NCI-H510A (cell line): ENCODE measurements around the gene PIERCE2.
"Not testable (repeated sequence)": the region's sequence is repeated elsewhere in the genome, so short reads cannot be mapped to it uniquely, and the experiment has no call there.

Source experiments
- DNase-seq: peaks from one replicate; lab custom pipeline; 2025; lab: John Stamatoyannopoulos, UW

The PIERCE2 gene

DNA sequence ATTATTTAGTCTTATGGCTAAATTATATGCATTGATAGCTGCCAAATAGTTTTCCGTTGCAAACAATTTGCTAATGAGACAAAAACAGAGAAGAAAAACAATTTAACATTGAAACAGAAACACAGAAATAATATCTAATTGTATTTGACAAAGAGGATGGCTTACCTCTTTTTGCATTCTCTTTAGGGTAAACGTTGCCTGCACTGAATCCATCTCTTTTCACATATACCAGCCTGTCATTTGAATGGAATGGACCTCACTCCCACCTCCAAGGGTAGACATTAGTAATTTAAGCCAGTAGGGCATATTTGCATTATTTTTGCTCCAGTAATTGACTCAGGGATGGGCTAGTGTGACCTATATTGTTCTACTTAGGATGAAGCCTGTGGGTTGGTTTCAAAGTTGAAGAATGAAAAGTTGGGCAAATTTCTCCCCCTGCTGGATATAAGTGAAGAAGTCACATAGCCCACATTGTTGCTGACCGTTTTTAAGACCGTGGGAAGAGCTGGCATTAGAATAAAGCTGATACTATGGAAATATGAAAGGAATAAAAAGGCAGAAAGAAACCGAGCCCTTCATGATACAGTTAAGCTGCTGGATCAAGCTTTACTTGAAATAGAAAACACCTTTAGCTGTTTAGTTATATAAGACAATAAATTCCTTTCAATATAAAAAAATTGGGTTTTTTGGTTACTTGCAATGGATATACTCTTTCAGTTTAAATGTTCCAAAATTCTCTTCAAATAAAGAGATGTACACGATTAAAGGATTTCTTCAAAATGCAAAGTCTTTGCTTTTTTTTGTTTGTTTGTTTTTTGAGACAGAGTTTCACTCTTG is 26.9 kb downstream of the PIERCE2 start:
- no peak for DNase-seq

DNA sequence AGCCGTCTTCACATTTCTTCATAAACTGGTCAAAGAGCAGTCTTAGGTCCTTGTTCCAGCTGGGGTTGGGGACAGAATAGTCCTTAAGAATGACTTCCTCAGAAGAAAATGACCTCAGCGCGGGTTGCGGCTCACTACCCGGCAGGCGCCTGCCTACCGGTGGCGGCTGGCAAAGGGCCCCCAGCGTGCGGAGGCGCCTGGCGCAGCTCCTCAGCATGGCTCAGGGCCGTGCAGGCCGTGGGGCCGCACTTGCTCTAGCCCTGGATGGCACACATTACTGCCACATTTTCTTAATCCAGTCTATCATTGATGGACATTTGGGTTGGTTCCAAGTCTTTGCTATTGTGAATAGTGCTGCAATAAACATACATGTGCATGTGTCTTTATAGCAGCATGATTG is 34.8 kb downstream of the PIERCE2 start:
- not testable (repeated sequence) for DNase-seq

DNA sequence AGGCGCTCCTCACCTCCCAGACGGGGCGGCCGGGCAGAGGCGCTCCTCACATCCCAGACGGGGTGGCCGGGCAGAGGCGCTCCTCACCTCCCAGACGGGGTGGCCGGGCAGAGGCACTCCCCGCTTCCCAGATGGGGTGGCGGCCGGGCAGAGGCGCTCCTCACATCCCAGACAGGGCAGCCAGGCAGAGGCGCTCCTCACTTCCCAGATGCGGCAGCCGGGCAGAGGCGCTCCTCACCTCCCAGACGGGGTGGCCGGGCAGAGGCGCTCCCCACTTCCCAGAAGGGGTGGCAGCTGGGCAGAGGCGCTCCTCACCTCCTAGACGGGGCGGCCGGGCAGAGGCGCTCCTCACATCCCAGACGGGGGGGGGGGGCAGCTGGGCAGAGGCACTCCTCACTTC is 37.6 kb downstream of the PIERCE2 start:
- not testable (repeated sequence) for DNase-seq

DNA sequence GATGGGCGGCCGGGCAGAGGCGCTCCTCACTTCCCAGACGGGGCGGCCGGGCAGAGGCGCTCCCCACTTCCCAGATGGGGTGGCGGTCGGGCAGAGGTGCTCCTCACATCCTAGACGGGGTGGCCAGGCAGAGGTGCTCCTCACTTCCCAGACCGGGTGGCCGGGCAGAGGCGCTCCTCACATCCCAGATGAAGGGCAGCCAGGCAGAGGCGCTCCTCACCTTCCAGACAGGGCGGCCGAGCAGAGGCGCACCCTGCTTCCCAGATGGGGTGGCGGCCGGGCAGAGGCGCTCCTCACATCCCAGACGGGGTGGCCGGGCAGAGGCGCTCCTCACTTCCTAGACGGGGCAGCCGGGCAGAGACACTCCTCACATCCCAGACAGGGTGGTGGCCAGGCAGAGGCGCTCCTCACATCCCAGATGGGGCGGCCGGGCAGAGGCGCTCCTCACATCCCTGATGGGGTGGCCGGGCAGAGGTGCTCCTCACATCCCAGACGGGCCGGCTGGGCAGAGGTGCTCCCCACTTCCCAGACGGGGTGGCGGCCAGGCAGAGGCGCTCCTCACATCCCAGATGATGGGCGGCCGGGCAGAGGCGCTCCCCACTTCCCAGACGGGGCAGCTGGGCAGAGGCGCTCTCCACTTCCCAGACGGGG is 38.2 kb downstream of the PIERCE2 start:
- not testable (repeated sequence) for DNase-seq

DNA sequence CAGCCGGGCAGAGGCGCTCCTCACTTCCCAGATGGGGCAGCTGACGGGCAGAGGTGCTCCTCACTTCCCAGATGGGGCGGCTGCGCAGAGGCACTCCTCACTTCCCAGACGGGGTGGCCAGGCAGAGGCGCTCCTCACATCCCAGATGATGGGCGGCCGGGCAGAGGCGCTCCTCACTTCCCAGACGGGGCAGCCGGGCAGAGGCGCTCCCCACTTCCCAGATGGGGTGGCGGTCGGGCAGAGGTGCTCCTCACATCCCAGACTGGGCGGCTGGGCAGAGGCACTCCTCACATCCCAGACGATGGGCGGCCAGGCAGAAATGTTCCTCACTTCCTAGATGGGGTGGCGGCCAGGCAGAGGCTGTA is 38.7 kb downstream of the PIERCE2 start:
- not testable (repeated sequence) for DNase-seq

DNA sequence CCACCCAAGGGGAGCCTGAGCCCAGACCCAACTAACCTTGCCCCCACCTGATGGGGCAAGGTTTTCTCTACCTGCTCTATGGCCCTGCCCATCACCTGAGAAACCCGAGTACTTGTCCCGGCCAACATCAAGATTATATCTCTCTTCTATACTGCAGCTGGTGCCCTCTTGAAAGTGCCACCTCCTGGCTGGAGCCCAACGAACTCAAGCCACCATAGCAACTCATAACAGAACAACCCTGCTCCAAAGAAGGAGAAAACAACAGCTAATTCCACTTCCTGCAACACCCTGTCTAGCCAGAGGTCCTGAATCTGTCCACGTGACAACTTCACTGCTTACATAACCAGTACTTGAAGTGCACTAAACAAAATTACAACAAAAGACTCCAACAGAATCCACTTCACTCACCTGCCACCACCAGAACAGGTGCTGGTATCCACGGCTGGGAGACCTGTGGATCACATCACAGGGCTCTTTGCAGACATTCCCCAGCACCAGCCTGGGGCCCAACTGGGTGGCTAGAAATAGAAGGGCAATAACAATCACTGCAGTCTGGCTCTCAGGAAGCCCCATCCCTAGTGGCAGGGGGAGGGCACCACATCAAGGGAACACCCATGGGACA is 49.2 kb downstream of the PIERCE2 start:
- peak; percentile 87 for DNase-seq

DNA sequence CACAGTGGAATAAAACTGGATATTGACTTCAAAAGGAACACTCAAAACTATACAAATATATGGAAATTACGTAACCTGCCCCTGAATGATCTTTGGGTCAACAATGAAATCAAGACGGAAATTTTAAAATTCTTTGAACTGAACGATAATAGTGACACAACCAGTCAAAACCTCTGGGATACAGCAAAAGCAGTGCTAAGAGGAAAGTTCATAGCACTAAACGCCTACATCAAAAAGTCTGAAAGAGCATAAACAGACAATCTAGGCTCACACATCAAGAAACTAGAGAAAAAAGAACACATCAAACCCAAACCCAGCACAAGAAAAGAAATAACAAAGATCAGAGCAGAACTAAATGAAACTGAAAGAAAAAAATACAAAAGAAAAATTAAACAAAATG is 53.2 kb downstream of the PIERCE2 start:
- DNase-seq = no peak

DNA sequence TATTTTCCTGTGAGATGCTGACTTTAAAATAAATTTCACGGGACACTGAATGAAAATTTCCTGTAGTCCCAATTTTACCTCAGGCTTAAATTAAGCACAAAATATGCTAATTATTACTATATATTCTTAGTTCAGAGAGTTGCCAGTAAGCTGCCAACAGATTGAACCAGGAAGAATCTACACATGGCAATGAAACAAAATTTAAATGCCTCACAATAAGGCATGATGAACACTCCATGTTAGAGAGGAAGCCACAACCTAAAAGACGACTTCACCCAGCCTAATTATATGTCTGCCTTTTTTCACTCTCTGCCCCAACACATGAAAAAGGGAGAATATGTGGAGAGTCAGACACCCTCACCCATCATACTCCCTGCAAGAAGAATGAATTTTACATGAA is 60.0 kb downstream of the PIERCE2 start:
- no peak for DNase-seq
